Lower leg skin (tissue), 4 donors: Measurements from ENCODE around the gene SGSH. TPM values are rescaled to one million over a fixed set of nuclear protein-coding genes. Genes with fewer than 3 reads are reported as not detected.

Experiments
- DNase-seq, 2 donors: peaks; one replicate each; pipeline ENCODE4 v3.0.0-alpha.2; 2019; ENCODE audit warnings: low spot score in 2 of 2
- H3K4me3 ChIP-seq: fragments of 200-600 bp; sonication (generic); 2 replicates; pipeline ENCODE4 v1.5.1; 2017; ENCODE audit warnings: mild to moderate bottlenecking, low read depth; ENCODE audit not compliant: poor library complexity, severe bottlenecking
- POLR2A ChIP-seq, 2 donors: fragments of 450-650 bp; IDR thresholded peaks; one replicate each; pipeline ENCODE4 v1.6.1; 2016 to 2017; ENCODE audit warnings: antibody characterized with exemption in 2 of 2, mild to moderate bottlenecking in 1 of 2, moderate library complexity in 1 of 2
- WGBS, 2 donors: methylation state at CpG; one replicate each; pipeline ENCODE4 v1.1.5; 2018; 5-methylcytosine and 5-hydroxymethylcytosine counted together
- intact Hi-C: fragments of 100-400 bp; cut with DNase I; formaldehyde crosslinking; loops from one replicate; pipeline ENCODE4 v1.15.0; 2023; ENCODE audit warnings: low total_unique reads
- total RNA-seq, 4 donors: library from RNA; depleted of rRNA; stranded (reverse); fragments of >200 nt; gene quantifications; one replicate each; pipeline ENCODE4 v1.1.0, GENCODE V29; 2016
- TF ChIP-seq, protein P1 (sequence below), 3 donors: fragments of 450-650 bp; IDR thresholded peaks; one replicate each; pipeline ENCODE4 v1.5.1; 2016; ENCODE audit warnings: antibody characterized with exemption in 3 of 3, mild to moderate bottlenecking in 3 of 3, moderate library complexity in 2 of 3

SGSH gene
- total RNA-seq, 4 donors from 2014 or later = 19.4 to 47.3 (median 37.0) TPM

DNA sequence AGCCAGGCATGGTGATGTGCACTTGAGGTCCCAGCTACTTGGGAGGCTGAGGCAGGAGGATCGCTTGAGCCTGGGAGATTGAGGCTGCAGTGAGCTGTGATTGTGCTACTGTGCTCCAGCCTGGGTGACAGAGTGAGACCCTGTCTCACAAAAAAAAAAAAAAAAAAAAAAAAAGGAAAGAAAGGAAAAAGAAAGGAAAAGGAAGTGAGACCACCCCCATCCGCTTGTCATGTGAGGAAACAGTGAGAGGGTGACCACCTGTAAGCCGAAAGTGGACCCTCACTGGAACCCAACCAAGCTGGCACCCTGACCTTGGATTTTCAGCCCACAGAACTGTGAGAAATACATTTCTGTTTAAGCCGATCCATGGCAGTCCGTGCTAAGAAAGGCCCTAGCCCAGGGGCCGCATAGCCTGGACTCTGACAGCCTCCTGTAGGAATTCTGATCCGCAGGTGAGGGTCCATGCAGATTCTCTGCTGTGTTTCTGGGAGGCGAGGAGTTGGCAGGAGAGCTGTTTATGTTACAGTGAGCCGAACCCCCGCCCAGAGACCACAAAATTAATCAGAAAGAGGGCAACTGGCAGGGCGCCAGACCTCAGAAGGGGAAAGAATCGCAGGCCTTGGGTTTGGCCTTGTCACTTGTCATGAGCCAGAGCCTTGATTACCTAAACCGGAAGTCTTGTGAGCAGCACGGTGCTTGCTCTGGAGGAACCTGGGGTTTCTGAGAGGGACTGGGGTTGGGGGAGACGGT is 945 bp downstream of the SGSH start:
- DNase-seq = peak; percentile 87 to 97
- peak overlapping the region; percentile 79 for H3K4me3 ChIP-seq
- 29 to 32% methylated on average over 14 to 15 of the region's 15 CpGs for WGBS, 2 donors
- no peak for TF ChIP-seq POLR2A (IDR thresholded peaks at IDR 0.05)
- TF ChIP-seq, protein P1, sequence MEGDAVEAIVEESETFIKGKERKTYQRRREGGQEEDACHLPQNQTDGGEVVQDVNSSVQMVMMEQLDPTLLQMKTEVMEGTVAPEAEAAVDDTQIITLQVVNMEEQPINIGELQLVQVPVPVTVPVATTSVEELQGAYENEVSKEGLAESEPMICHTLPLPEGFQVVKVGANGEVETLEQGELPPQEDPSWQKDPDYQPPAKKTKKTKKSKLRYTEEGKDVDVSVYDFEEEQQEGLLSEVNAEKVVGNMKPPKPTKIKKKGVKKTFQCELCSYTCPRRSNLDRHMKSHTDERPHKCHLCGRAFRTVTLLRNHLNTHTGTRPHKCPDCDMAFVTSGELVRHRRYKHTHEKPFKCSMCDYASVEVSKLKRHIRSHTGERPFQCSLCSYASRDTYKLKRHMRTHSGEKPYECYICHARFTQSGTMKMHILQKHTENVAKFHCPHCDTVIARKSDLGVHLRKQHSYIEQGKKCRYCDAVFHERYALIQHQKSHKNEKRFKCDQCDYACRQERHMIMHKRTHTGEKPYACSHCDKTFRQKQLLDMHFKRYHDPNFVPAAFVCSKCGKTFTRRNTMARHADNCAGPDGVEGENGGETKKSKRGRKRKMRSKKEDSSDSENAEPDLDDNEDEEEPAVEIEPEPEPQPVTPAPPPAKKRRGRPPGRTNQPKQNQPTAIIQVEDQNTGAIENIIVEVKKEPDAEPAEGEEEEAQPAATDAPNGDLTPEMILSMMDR (IDR thresholded peaks at IDR 0.05) = no peak
- intact Hi-C loops = no loop called here

DNA sequence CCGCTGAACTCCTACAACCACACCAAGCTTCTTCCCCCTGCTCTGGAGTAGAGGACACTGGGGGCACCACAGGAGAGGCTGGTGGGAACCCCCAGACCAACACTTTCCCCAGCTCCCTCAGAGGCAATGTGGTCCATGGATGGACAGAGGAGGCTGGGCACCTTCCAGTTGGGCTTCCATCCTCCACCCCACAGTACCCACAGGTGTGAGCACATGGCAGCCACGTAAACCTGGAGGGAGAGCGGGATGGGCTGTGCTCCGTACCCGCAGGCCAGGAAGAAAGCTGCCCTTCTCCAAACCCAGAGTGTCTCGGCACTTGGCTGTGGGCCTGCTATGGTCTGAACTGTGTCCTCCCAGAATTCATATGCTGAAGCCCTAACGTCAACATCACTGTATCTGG is 1.7 kb downstream of the SGSH start:
- H3K4me3 ChIP-seq = no peak overlapping the region
- TF ChIP-seq, protein P1 (IDR thresholded peaks at IDR 0.05) = no peak
- TF ChIP-seq POLR2A (IDR thresholded peaks at IDR 0.05) = no peak
- DNase-seq = no peak
- intact Hi-C loops = no loop called here
- 85 to 90% methylated on average over 7 of the region's 7 CpGs for WGBS, 2 donors

- intact Hi-C loops = no loop called here
- no peak for DNase-seq
- WGBS, 2 donors = 94 to 95% methylated on average over 12 to 13 of the region's 13 CpGs
- no peak for TF ChIP-seq POLR2A (IDR thresholded peaks at IDR 0.05)
- TF ChIP-seq, protein P1 (IDR thresholded peaks at IDR 0.05) = no peak
- no peak overlapping the region for H3K4me3 ChIP-seq
These were observed 2.3 kb downstream of the SGSH start for GRCh38 chr17:80217703-80218362.

- intact Hi-C loops = no loop called here
- no peak for DNase-seq
- no peak overlapping the region for H3K4me3 ChIP-seq
- WGBS, 2 donors = 96% methylated on average over 35 to 40 of the region's 40 CpGs
- TF ChIP-seq, protein P1 (IDR thresholded peaks at IDR 0.05) = no peak
- TF ChIP-seq POLR2A (IDR thresholded peaks at IDR 0.05) = no peak
These were observed 3.4 kb downstream of the SGSH start for GRCh38 chr17:80216473-80217456.

GRCh38 chr17:80214878-80215210 is 5.3 kb downstream of the SGSH start:
- intact Hi-C loops = no loop called here
- H3K4me3 ChIP-seq = no peak overlapping the region
- DNase-seq = no peak
- TF ChIP-seq, protein P1 (IDR thresholded peaks at IDR 0.05) = no peak
- TF ChIP-seq POLR2A (IDR thresholded peaks at IDR 0.05) = no peak
- 93 to 94% methylated on average over 12 to 17 of the region's 17 CpGs for WGBS, 2 donors
